SU-DHL-6 (cell line): ENCODE data around the gene SYTL4.

Experiments
- H2AFZ ChIP-seq: fragments of 200-600 bp; sonication (generic); 2 replicates; pipeline ENCODE4 v1.6.1; 2014; ENCODE audit warnings: low read depth, mild to moderate bottlenecking, moderate library complexity, mixed read lengths, antibody characterized with exemption, low read length; ENCODE audit not compliant: severe bottlenecking
- H3F3A ChIP-seq: fragments of 200-600 bp; shearing (Covaris generic); 2 replicates; pipeline ENCODE4 v1.6.0; 2016; ENCODE audit warnings: antibody characterized with exemption, mild to moderate bottlenecking; ENCODE audit not compliant: insufficient read depth
- H3K27ac ChIP-seq: fragments of 200-600 bp; sonication (generic); 2 replicates; pipeline ENCODE4 v1.5.1; 2016; ENCODE audit warnings: low read depth, mild to moderate bottlenecking, low read length, moderate library complexity, mixed read lengths
- H3K27me3 ChIP-seq: fragments of 200-600 bp; sonication (generic), shearing (Covaris generic); 2 replicates; pipeline ENCODE4 v1.6.0; 2014; ENCODE audit warnings: mild to moderate bottlenecking, low read length
- H3K36me3 ChIP-seq: fragments of 200-600 bp; sonication (generic); 2 replicates; pipeline ENCODE4 v1.6.1; 2014; ENCODE audit warnings: mild to moderate bottlenecking, low read length, mixed read lengths
- H3K4me2 ChIP-seq: fragments of 300-600, 200-600 bp; shearing (Covaris generic), sonication (generic); 2 replicates; pipeline ENCODE4 v1.6.0; 2014; ENCODE audit warnings: low read length, low read depth, mild to moderate bottlenecking; ENCODE audit not compliant: poor library complexity, severe bottlenecking
- H3K4me3 ChIP-seq: fragments of 200-600 bp; sonication (generic); 2 replicates; pipeline ENCODE4 v1.5.1; 2014; ENCODE audit warnings: antibody characterized with exemption, low read length, mild to moderate bottlenecking, mixed read lengths; ENCODE audit not compliant: insufficient read depth, poor library complexity, severe bottlenecking
- H3K79me2 ChIP-seq: fragments of 200-600 bp; sonication (generic); 2 replicates; pipeline ENCODE4 v1.6.1; 2014; ENCODE audit warnings: mild to moderate bottlenecking, low read length, moderate library complexity; ENCODE audit not compliant: insufficient read depth
- H3K9ac ChIP-seq: fragments of 200-600 bp; sonication (generic); 2 replicates; pipeline ENCODE4 v1.7.0; 2014; ENCODE audit warnings: mild to moderate bottlenecking, low read length
- H3K9me2 ChIP-seq: fragments of 200-600 bp; sonication (generic); replicated peaks from 2 replicates; pipeline ENCODE4 v1.6.1; 2014; ENCODE audit warnings: low read length; ENCODE audit not compliant: insufficient read depth
- H3K9me3 ChIP-seq: fragments of 200-600 bp; sonication (generic); 2 replicates; pipeline ENCODE4 v1.6.1; 2014; ENCODE audit warnings: low read length, mixed read lengths; ENCODE audit not compliant: insufficient read depth
- H4K20me1 ChIP-seq: fragments of 200-600 bp; sonication (generic); 2 replicates; pipeline ENCODE4 v1.6.1; 2014; ENCODE audit warnings: low read depth, mild to moderate bottlenecking, antibody characterized with exemption, low read length, moderate library complexity, mixed read lengths
- EZH2phosphoT487 ChIP-seq: fragments of 200-600 bp; sonication (generic), shearing (Covaris generic); conservative IDR thresholded peaks from 2 replicates; pipeline ENCODE4 v1.6.1; 2018; ENCODE audit warnings: mild to moderate bottlenecking, antibody characterized with exemption, low read length, moderate library complexity, mixed read lengths
- TF ChIP-seq, protein P1 (sequence below): fragments of 200-600 bp; sonication (generic); IDR thresholded peaks from one replicate; pipeline ENCODE4 v1.5.1; 2017; ENCODE audit warnings: antibody characterized with exemption, mild to moderate bottlenecking, low read length, moderate library complexity; ENCODE audit not compliant: insufficient read depth, poor library complexity, severe bottlenecking

SYTL4 gene

DNA sequence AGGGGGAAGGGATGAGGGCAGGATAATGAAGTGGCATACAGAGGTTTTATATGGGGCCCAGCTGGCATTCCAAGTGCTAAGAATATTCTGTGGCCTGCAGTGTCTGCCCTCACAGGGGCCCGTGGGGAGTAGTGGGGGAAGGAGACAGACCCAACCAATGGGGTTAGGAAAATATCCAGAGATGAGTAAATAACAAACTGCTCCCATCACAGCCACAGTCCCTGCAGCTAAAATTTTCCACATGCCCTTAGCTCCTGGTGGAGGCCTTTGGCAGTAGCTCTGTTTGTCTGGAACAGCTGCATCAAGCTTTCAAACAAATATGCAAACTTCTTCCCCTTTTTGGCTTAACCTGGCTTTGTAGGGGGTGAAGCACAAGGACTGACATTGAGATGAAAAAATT, 84.8 kb downstream of the SYTL4 start:
- Histone ChIP-seq H3K27ac (no peak overlapping the region), H4K20me1 (no peaks in the 10 kb centered on the region), H3K9me2 (no peaks in the 10 kb centered on the region), H2AFZ (no peak overlapping the region), H3K9ac (no peak overlapping the region), H3F3A (no peaks in the 10 kb centered on the region), H3K79me2 (no peaks in the 10 kb centered on the region), H3K36me3 (no peaks in the 10 kb centered on the region), H3K4me2 (no peak overlapping the region), H3K4me3 (no peak overlapping the region), H3K27me3 (no peaks in the 10 kb centered on the region), H3K9me3 (no peaks in the 10 kb centered on the region)
- TF ChIP-seq, protein P1, sequence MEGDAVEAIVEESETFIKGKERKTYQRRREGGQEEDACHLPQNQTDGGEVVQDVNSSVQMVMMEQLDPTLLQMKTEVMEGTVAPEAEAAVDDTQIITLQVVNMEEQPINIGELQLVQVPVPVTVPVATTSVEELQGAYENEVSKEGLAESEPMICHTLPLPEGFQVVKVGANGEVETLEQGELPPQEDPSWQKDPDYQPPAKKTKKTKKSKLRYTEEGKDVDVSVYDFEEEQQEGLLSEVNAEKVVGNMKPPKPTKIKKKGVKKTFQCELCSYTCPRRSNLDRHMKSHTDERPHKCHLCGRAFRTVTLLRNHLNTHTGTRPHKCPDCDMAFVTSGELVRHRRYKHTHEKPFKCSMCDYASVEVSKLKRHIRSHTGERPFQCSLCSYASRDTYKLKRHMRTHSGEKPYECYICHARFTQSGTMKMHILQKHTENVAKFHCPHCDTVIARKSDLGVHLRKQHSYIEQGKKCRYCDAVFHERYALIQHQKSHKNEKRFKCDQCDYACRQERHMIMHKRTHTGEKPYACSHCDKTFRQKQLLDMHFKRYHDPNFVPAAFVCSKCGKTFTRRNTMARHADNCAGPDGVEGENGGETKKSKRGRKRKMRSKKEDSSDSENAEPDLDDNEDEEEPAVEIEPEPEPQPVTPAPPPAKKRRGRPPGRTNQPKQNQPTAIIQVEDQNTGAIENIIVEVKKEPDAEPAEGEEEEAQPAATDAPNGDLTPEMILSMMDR = no peak
- no peak for TF ChIP-seq EZH2phosphoT487

- H3K9ac ChIP-seq = no peak overlapping the region
- no peaks in the 10 kb centered on the region for H3K9me3 ChIP-seq
- no peaks in the 10 kb centered on the region for H3K36me3 ChIP-seq
- no peaks in the 10 kb centered on the region for H3K27me3 ChIP-seq
- no peak overlapping the region for H3K27ac ChIP-seq
- H2AFZ ChIP-seq = no peak overlapping the region
- H4K20me1 ChIP-seq = no peaks in the 10 kb centered on the region
- no peak overlapping the region for H3K4me3 ChIP-seq
- no peak overlapping the region for H3K4me2 ChIP-seq
- no peaks in the 10 kb centered on the region for H3F3A ChIP-seq
- H3K9me2 ChIP-seq = no peaks in the 10 kb centered on the region
- TF ChIP-seq EZH2phosphoT487 = no peak
- TF ChIP-seq, protein P1 = no peak
- H3K79me2 ChIP-seq = no peaks in the 10 kb centered on the region
Measured at GRCh38 chrX:100645106-100645505, 86.8 kb downstream of the SYTL4 start.

GRCh38 chrX:100643956-100644860, 87.7 kb downstream of the SYTL4 start, which contains the start of gene SRPX2:
TSS of gene SRPX2 (plus strand) at chrX:100644199. CDS start at chrX:100646323, 2,124 bp downstream.
- Histone ChIP-seq H3K4me2 (no peak within 1 kb of the TSS), H3K9me2 (no peaks in the 10 kb centered on the region), H2AFZ (no peak within 1 kb of the TSS), H3K9me3 (no peaks in the 10 kb centered on the region), H4K20me1 (no peaks in the 10 kb centered on the region), H3K79me2 (no peaks in the 10 kb centered on the region), H3F3A (no peaks in the 10 kb centered on the region), H3K4me3 (no peak within 1 kb of the TSS), H3K27ac (no peak within 1 kb of the TSS), H3K36me3 (no peaks in the 10 kb centered on the region), H3K9ac (no peak within 1 kb of the TSS), H3K27me3 (no peaks in the 10 kb centered on the region)
- no peak for TF ChIP-seq EZH2phosphoT487
- TF ChIP-seq, protein P1 = no peak
